ENCODE results near the gene SDK1.
A peak's percentile ranks its signal among the peaks of the same experiment; 100 is the strongest.

Gene SDK1

DNA sequence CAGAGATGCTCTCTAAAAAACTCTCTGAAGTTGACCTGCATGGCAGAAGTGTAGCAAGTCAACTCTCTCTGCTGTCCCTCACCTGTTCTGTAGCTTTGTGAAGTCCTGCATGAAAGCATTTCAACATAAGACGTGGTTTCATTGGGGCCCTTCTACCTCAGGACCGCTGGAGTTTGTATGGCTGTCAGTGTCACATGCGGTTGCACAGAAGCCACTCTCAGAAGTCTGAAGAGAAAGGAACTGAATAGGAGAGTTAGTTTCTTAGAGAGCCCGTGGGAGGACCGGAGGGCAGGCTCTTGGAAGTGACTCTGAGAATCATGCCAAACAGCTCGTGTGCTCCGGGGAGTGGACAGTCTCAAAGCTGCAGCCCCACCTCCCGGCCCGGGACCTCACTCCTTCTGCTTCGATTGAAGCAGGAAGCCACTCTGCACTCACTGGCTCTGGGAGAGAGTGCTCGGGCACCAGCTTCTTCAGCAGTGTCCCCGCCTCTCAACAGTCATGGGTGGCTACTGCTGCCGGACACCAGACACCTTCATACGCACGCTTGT, 486.7 kb downstream of the SDK1 start:
- no peak for DNase-seq (ENCODE audit: low read depth)

- DNase-seq (ENCODE audit: low read depth), result no peak
These were observed 489.8 kb downstream of the SDK1 start for GRCh38 chr7:3790803-3791202.

GRCh38 chr7:3791327-3791726, 490.3 kb downstream of the SDK1 start:
- DNase-seq (ENCODE audit: low read depth), result no peak

DNA sequence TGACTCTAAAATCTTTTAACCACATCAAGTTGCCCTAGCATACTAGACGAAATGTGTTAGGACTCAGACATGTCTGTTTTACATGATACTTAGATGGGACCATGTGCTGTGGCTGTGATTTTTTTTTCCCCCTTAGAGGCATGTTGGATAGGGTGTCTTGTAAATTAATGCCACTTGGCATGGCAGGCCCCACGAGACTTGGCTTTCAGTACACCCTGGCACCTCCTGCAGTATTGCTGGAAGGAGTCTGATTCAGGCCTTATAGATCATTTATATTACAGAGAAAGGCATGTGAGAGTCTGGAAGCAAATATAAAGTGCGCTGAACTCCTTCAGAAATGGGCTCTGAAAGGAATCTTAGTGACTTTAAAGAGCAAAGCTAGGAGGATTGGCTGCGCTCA, 494.1 kb downstream of the SDK1 start:
- DNase-seq (ENCODE audit: low read depth), result no peak

DNA sequence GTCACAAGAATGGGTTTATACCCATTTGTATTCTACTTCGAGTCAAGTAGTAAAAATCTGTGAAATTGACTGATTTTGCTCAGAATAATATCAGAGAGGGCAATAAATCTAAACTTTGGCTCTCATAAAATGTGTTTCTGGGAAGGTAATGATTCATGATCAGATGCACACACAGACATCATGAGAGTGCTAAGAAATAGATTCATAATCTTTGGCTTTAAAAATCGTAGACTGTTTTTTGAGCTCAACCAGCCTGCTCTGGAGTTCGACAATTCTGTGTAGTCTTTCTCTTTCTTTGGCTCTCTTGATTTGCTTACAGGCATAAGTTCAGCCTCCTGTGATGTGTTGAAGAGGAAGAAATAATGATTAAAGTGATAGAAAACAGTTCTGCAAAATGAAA, 494.7 kb downstream of the SDK1 start:
- no peak for DNase-seq (ENCODE audit: low read depth)

GRCh38 chr7:3805151-3805550, 504.1 kb downstream of the SDK1 start:
- DNase-seq (ENCODE audit: low read depth), result peak; percentile 46

DNA sequence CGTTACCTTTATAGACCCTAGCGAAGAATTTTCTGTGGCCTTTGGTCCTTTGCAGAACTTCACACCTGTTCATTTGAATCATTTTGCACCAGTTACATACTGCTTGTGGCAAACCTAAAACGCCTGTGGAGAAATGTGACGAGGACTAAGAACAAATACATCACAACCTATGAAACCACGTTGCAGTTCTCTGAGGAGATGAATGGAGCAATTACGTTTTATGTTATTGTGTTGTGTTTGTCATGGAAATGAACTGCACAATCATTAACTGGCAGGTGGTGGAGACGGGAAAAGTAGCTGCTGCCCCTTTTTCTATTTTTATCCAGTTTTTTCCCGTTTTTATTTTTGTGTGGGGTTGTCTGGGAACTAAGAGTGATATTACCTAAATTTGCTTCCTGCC, 505.5 kb downstream of the SDK1 start:
- no peak for DNase-seq (ENCODE audit: low read depth)

DNA sequence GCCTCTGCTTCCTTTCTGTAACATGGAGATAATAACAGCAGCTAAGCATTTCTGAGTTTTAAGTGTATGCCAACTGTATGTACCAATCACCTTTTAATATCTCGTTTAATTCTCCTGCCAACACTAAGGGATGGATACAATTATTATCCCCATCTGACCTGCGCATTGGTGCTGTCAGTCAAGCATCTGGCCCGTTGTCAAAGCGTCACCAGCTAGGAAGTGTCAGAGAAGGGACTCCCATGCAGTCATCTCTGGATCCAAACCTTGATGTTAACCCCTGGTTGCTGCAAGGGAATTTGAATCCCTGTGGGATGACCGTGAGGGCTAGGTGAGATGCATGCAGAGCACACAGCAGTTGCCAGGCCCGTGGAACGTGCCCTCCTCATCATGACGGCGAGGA, 506.8 kb downstream of the SDK1 start:
- DNase-seq (ENCODE audit: low read depth), result no peak

DNA sequence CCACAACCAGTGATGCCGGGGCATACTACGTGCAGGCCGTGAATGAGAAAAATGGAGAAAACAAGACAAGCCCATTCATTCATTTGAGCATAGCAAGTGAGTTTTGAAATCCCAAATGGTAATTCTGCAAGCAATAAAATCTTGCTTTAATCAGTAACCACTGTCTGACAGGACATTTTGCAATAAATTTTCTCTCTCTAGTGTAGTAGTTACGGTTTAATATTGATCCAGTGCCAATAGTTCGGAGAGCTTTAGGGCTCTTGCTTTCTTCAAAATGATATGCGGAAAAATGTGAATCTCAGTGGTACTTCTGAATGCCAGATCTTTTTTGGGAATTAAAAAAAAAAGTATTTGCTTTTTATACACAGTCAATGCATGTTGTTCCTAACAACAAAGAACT, 520.4 kb downstream of the SDK1 start:
- DNase-seq (ENCODE audit: low read depth), result no peak

DNA sequence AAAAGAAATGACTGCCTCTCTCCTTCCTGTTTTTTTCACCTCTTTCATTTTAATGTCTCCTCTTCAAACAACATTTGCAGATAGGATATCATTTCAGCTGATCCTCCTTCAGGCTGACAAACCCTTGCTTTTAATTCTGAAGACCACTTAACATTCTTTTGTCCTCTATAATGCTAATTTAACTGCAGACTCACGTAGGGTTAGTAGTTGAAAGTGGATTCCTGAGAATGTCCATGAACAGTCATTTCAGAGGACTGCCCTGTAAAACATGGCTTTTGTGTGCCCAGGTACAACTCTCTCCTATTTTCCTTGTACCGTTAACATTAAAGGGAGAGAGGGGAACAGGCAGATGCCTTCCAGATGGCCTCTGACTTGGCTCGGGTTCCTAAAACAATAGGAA, 524.4 kb downstream of the SDK1 start:
- no peak for DNase-seq (ENCODE audit: low read depth)

DNA sequence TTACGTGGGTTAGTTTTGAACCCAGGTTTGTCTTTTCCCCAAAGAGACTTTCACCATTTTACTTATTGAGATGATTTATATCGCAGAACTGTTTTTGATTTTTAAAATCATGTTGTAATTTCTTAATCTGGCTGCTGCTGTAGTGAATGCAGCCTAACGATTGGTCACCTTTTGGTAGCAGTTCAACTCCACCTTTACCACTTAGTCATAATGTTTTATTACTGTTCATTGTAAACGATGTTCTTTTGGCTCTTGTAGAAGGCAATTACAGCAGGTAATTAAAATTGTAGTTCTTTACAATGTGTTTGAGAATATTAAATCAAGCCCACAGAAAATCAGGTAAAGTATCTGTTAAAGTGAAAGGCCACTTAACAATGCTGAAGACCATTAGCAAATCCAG, 531.1 kb downstream of the SDK1 start:
- no peak for DNase-seq (ENCODE audit: low read depth)

DNA sequence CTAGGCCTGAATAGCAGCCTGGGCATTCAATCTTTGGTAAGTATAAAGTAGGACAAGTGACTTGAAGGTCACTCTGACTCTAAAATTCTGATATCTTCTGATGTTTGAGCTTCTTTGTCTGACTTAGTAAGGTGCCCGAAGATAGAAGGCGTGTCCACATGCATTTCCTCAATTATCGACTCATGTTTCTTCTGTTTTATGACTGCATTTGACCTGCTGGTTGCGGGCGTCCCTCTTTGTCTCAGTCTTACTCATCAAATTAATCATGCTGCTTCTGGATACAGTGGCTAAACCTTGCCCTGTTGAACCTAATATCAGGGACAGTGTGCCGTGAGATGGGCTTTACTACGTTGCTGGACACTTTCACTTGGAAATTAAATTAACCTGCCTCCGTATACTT, 534.1 kb downstream of the SDK1 start:
- no peak for DNase-seq (ENCODE audit: low read depth)

- no peak for DNase-seq (ENCODE audit: low read depth)
These were observed 535.8 kb downstream of the SDK1 start for GRCh38 chr7:3836855-3837254.

- no peak for DNase-seq (ENCODE audit: low read depth)
These were observed 543.6 kb downstream of the SDK1 start for GRCh38 chr7:3844540-3845151.

GRCh38 chr7:3846738-3847137, 545.7 kb downstream of the SDK1 start:
- DNase-seq (ENCODE audit: low read depth), result no peak

- no peak for DNase-seq (ENCODE audit: low read depth)
These were observed 546.3 kb downstream of the SDK1 start for GRCh38 chr7:3847336-3847735.

GRCh38 chr7:3859431-3859830, 558.4 kb downstream of the SDK1 start:
- DNase-seq (ENCODE audit: low read depth), result no peak

DNA sequence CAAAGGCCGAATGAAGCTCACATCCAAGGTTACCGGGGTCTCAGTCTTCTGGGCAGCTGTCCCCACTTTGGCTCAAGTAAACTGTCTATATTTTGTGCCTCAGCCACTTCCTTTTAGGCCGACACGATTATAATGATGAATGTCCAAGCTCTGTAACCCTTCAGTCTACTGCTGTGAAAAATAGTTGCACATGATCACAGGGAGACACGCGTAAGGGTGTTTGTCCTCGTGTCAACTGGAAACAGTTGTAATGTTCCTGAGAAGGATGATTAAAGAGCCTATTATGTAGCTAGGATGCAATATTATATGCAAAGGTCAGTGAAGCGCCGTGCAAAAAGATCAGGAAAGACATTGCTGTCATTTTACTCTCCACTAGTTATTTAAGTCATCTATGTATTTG, 559.9 kb downstream of the SDK1 start:
- DNase-seq (ENCODE audit: low read depth), result no peak

- DNase-seq (ENCODE audit: low read depth), result no peak
These were observed 560.3 kb downstream of the SDK1 start for GRCh38 chr7:3861386-3861785.

GRCh38 chr7:3861941-3862340, 560.9 kb downstream of the SDK1 start:
- DNase-seq (ENCODE audit: low read depth), result peak; percentile 94

DNA sequence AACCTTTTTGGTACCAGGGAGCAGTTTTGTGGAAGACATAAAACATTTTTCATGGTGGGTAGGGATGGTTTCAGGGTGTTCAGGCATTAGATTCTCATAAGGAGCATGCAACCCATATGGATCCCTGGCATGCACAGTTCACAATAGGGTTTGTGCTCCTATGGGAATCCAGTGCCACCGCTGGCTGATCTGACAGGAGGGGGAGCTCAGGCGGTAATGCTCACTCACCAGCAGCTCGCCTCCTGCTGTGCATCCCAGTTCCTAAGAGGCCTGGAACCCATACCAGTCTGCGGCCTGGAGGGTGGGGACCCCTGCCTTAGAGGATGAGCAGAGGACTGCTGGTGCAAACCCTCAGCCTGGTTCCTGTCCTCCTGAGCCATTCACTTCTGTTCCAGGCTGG, 561.7 kb downstream of the SDK1 start:
- DNase-seq (ENCODE audit: low read depth), result no peak

DNA sequence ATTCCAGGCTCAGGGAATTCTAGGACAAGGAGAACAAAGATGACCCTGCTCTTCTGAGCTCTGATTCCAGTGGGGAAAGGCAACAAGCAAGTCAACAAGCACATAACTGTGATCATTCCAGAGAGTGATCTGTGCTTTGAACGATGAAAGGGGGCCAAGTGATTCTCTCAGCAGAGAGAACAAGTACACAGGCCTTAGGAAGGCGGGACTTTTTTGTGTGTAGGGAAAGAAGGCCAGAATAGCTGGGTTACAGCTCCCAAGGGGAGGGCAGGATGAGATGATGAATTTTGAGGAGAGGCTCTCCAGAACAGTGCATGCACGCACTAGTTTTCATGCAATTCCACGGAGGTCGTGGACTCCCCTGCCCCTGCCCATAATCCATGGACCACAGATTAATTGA, 565.2 kb downstream of the SDK1 start:
- no peak for DNase-seq (ENCODE audit: low read depth)

GRCh38 chr7:3867863-3868262, 566.8 kb downstream of the SDK1 start:
- peak; percentile 94 for DNase-seq (ENCODE audit: low read depth)

DNA sequence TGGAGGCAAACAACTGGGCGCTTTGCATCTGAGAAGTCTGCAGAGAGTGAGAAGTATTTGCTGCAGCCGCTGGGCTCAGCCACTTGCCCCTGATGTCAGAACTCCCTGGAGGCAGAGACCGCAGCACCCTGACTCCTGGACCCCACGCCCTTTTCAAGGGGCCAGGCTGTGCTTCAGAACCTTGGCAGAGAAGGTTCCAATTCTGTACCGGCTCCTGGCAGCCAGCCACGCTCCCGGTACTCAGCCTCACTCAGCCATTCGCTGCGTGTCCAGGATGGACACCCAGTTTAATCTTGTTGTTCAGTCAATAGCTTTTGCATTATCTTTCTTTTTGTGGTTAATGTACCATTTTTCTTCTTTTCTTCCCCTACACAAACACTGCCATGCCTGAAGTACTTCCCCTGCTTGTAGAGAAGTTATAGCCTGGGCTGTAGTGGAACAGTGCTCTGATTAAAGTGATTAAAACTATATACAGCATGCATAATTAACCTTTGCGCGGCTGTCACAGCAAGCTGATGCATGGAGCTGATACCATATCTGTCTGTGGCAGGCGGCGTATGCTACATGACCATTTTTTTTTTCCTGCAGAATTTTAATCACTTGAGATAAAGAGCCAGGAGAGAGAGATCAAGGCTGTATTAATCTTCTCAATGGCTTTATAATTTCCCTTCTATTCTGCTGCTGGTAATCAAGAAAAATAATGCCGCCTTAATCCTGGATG, 578.5 kb downstream of the SDK1 start:
- DNase-seq (ENCODE audit: low read depth), result no peak
